Measurements from ENCODE around the gene STAT5B.
A peak's percentile ranks its signal among the peaks of the same experiment; 100 is the strongest.
"Not testable (repeated sequence)": the region's sequence is repeated elsewhere in the genome, so short reads cannot be mapped to it uniquely, and the experiment has no call there.

Gene STAT5B

GRCh38 chr17:42266918-42267766 lies 9.0 kb downstream of the STAT5B start:
- peak; percentile 33 for DNase-seq (ENCODE audit: low read depth, low spot score)

- DNase-seq (ENCODE audit: low read depth, low spot score) = no peak
Measured at GRCh38 chr17:42266462-42266861, 9.7 kb downstream of the STAT5B start.

GRCh38 chr17:42264366-42264765 lies 11.8 kb downstream of the STAT5B start:
- not testable (repeated sequence) for DNase-seq (ENCODE audit: low read depth, low spot score)

GRCh38 chr17:42260318-42260717 lies 15.9 kb downstream of the STAT5B start:
- DNase-seq (ENCODE audit: low read depth, low spot score) = no peak

- DNase-seq (ENCODE audit: low read depth, low spot score) = no peak
Measured at GRCh38 chr17:42255445-42255844, 20.7 kb downstream of the STAT5B start.

- no peak for DNase-seq (ENCODE audit: low read depth, low spot score)
Measured at GRCh38 chr17:42253578-42253977, 22.6 kb downstream of the STAT5B start.

GRCh38 chr17:42252597-42253550 lies 23.3 kb downstream of the STAT5B start:
- DNase-seq (ENCODE audit: low read depth, low spot score) = no peak

- no peak for DNase-seq (ENCODE audit: low read depth, low spot score)
Measured at GRCh38 chr17:42251115-42251514, 25.1 kb downstream of the STAT5B start.

GRCh38 chr17:42249681-42250446 lies 26.3 kb downstream of the STAT5B start:
- DNase-seq (ENCODE audit: low read depth, low spot score) = no peak

- peak; percentile 51 for DNase-seq (ENCODE audit: low read depth, low spot score)
Measured at GRCh38 chr17:42248351-42249179, 27.6 kb downstream of the STAT5B start.

GRCh38 chr17:42247734-42248133 lies 28.5 kb downstream of the STAT5B start:
- DNase-seq (ENCODE audit: low read depth, low spot score) = no peak

- no peak for DNase-seq (ENCODE audit: low read depth, low spot score)
Measured at GRCh38 chr17:42246515-42246914, 29.7 kb downstream of the STAT5B start.

GRCh38 chr17:42245183-42245582 lies 31.0 kb downstream of the STAT5B start:
- DNase-seq (ENCODE audit: low read depth, low spot score) = not testable (repeated sequence)

- DNase-seq (ENCODE audit: low read depth, low spot score) = not testable (repeated sequence)
Measured at GRCh38 chr17:42244116-42244515, 32.1 kb downstream of the STAT5B start.

- DNase-seq (ENCODE audit: low read depth, low spot score) = no peak
Measured at GRCh38 chr17:42243493-42243982, 32.7 kb downstream of the STAT5B start.

- DNase-seq (ENCODE audit: low read depth, low spot score) = no peak
Measured at GRCh38 chr17:42241871-42242270, 34.3 kb downstream of the STAT5B start.

- not testable (repeated sequence) for DNase-seq (ENCODE audit: low read depth, low spot score)
Measured at GRCh38 chr17:42240863-42241262, 35.3 kb downstream of the STAT5B start.

- DNase-seq (ENCODE audit: low read depth, low spot score) = no peak
Measured at GRCh38 chr17:42240201-42240600, 36.0 kb downstream of the STAT5B start.

GRCh38 chr17:42239576-42239975 lies 36.6 kb downstream of the STAT5B start:
- not testable (repeated sequence) for DNase-seq (ENCODE audit: low read depth, low spot score)

GRCh38 chr17:42236760-42237159 lies 39.4 kb downstream of the STAT5B start:
- DNase-seq (ENCODE audit: low read depth, low spot score) = no peak
